Hypothalamus (tissue), 51 donors: ENCODE measurements around the gene ENOX1.
"Not testable (repeated sequence)": the region's sequence is repeated elsewhere in the genome, so short reads cannot be mapped to it uniquely, and the experiment has no call there.

ENCODE experiments used
- DNase-seq, 51 donors: peaks; one replicate each; lab custom pipeline; 2025; lab: John Stamatoyannopoulos, UW

The ENOX1 gene

DNA sequence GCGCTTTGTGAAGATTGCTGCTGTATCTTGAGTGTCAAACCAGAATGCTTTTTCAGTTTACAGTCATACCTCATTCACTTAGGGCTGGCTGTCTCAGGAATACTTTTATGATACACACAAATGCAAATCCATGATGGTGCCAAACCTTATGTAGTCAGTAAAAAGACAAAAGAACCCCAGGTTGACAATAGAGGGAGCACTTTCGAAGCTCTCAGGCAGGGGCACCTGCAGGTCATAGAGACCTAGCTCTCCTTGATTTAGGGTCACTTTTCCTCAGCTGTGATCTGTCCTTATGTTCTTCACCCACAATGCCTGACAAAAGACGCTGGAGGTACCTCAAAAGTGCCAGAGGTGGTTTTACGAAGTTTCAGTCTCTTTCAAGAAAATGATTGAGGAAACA is 591.2 kb downstream of the ENOX1 start:
- DNase-seq: no peak

DNA sequence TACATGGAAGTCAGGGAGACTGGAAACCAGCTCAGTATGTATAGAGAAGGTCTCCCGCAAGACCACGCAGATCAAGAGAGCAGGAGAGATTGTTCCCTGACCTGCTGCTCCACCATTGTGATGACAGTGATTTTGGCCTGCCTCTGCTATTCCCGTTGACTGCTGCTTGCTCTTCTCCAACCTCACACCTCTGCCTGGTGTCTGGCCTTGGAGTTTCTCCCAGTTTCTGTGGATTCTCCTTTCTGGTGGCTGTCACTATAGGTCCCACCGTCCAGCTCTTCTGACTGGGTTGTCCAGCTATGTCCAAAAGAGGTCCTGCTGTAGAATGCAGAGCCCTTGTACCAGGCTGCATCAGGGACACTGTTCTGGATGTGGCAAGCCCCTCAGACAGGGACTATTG is 591.7 kb downstream of the ENOX1 start:
- no peak for DNase-seq

DNA sequence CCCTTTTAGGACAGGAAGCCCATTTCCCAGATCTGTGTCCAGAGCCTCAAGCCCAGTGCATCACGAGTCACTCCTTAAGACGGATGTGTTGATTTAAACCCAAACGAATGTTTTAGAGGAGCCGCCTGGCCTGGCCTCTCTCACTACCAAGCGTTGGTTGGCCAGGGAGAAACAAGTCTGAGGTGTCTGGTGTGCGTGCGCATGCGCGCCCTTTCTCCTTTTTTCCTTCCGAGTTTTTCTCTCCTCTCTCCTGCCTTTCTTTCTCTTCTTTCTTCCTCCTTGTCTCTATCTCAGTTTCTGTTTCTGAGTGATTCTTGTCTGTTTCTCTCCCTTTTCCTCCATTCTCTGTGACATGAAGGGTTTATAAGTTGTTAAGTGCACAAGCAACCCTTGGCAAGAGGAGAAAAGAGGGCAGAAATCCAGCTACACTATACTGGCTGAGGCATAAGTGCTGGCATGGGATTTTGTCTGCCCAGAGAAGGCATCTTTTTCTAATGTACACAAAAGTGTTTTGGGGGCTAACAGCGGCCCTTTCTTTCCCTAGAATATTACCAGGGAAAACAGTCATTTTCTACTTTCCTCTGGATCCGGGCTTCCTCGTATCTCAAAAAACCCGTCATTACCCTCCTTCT is 592.9 kb downstream of the ENOX1 start:
- DNase-seq: no peak

DNA sequence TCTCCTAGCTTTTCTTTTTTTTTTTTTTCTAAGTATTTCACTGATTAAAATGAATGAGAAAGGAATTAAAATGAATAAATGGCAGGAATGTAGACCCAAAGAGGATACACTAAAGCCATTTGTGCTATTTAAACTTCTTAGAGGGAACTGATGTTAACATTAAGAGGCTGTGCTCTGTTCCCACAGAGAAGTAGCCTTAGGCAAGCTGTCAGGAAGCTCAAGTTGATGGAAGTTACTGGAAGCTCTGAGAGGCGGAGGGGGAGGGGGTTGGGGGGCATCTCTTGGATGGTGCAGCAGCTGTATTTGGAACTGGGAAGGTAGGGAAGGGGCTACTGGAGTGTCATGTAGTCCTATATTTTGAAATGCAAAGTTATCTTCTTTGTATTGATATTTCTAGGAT is 595.2 kb downstream of the ENOX1 start:
- DNase-seq: no peak

DNA sequence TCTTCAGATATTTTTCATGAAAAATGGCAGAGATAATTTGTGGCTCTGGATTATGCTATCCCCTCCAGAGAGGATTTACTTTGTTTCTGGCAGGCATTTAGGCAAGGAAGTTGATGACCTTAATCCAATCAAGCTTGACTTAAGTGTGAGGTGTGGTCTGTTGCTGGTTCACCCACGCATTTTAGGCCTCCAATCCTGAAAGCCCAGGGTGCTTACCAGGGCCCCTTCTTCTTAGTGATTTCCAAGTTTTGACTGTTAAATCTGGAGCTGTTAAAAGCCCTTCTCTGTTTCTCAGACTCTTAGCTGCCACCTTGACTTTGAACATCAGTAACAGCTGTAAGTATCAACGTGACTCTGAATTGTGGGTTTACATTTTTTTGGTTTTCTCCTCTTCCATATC is 601.5 kb downstream of the ENOX1 start:
- DNase-seq: no peak

DNA sequence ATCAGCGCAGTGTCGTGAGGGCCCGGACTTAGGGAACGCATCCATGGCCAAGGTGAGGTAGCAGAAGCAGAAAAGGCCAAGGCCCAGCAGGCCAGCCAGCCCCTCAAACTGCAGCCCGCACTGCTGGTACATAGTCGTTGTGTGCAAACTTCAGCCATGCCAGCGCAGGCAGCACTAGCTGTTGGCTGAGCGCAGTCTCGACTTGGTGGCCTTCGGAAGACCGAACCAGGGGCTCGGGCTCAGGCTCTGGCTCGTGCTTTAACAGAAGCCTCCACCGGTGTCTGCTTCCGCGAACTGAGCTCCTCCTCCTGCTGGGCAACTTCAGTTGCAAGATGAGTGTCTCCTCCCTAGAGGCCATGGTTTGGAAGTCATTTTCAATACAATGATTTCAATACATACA is 605.9 kb downstream of the ENOX1 start:
- DNase-seq: no peak

DNA sequence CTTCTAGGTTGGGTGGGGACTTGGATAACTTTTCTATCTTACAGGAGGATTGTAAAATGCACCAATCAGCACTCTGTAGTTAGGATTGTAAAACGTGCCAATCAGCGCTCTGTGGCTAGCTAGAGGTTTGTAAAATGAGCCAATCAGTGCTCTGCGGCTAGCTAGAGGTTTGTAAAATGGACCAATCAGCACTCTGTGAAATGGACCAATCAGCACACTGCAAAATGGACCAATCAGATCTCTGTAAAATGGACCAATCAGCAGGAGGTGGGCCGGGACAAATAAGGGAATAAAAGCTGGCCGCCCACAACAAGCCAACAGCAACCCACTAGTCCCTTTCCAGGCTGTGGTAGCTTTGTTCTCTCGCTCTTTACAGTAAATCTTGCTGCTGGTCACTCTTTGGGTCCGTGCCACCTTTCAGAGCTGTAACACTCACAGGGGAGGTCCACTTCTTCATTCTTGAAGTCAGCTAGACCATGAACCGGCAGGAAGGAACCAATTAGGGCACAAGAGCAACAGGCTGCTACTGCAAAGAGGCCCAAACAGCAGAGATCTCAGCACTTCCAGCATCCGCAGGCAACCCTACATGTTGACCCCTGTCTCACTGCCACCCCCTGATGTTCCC is 606.6 kb downstream of the ENOX1 start:
- no peak for DNase-seq

DNA sequence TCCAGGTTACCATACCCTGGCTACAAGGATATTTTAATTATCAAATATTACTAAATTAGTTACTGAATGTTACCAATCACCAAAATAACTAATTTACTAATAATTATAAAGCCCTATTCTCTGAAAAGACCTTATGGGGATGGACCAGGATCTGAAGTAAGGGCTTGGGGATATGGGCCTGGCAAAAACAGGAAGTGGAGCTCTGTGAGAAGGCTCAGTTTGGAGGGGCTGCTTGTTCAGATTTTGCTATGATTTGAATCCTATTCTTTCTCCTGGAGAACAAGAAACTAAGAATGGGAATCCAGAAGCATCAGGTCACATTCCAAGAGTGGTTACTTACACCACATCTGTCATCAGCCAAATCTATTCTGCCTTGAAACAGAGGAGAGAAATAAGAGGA is 615.3 kb downstream of the ENOX1 start:
- no peak for DNase-seq

DNA sequence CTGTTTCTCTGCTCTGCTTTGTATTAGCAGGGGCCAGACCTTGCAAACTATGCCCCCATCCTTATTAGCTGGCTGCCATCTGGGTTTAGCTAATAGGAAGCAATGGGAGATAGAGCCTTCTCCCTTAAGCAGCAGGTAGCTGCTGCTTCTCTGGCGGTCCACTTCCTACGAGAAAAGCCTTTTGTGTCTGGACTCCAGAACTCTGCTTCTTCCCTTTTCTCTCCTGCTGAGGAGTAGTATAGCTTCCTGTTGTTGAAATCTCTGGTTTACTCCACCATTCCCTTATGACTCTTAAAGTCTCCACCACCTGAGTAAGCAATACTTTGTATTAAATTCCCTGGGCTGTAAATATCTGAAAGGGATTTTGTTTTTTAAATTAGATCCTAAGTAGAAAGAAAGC is 616.3 kb downstream of the ENOX1 start:
- no peak for DNase-seq

DNA sequence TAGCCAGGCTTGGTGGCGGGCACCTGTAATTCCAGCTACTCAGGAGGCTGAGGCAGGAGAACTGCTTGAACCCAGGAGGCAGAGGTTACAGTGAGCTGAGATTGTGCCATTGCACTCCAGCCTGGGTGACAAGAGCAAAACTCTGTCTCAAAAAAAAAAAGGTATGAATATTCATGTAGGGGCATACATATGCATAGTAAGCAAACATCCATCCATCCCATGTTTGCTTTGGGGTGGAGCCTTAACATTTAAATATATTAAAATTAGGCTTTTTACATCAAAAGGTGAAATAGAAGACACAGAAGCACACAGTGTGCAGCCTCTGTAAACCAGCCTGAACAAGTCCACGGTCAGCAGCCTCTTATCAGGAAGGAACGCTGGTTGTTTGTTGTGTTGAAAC is 618.3 kb downstream of the ENOX1 start:
- DNase-seq: not testable (repeated sequence)

DNA sequence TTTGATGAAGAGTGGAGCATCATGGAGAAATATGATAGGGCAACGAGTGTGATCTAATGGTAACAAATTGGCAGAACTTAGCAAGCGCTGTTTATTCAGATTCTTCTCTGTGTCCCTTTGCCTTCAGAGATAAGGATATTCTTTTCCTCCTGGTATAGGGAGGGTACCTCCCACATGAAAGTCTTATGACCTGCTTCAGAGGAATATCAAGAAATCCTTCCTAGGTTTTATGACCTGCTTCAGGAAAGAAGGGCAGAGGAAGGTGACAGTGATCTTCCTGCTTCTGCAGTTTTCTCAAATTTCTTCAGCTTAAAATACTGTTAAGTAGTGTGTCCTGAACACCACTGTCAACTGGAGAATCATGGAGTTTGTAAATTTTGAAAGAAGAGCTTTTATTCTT is 619.0 kb downstream of the ENOX1 start:
- DNase-seq: no peak

DNA sequence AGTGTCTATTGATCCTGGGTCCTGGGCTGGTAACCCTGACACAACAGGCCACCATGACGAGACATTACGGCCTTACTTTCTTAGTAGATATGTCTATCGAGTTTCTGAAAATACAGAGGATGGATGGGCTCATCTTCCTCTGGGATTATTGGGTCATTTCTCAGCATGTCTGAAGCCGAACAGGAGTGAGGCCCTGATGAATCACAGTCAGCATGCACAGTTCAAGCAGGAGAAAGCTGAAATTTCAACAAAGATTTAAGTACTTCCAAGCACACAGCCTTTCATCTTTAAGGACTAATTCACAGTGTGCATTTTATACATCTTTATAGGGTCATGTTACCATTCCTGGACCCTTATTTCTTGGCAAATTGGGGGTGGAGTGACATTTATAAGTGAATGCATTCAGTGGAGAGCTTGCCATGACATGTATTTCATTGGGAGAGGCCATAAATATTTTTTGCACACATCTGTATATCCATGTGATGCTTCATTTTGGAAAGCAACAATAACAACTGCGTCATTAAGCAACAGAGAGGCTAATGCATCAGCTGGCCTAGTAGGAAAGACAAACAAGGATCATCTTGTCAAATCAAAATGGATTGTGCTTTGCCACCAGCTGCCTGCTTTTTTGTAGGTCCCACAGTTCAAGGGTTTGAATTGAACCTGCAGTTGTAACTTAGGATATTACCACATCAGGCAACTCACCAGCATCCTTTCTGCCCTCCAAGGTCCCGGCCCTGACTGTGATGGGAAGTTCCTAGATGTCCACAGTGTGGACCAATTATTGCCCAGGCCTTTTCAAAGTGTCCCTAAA is 619.9 kb downstream of the ENOX1 start:
- no peak for DNase-seq
